RWPE1 (cell line): ENCODE measurements around the gene CEACAM16.

Source experiments
- CTCF ChIA-PET: fragments of 350-600 bp; sonication (Branson Sonifier 250); formaldehyde crosslinking; extraction: SDS; loops from one replicate; lab custom pipeline; 2021; lab: Yijun Ruan, JAX
- POLR2A ChIA-PET: fragments of 400-600 bp; formaldehyde crosslinking; extraction: SDS; loops from one replicate; lab custom pipeline; 2020; ENCODE audit warnings: antibody characterized with exemption; ENCODE audit not compliant: low non-redundant PET; lab: Yijun Ruan, JAX
- DNase-seq: peaks from one replicate; pipeline ENCODE4 v3.0.0; 2012; ENCODE audit warnings: low spot score
- H3K27ac ChIP-seq: fragments of 450-650 bp; 2 replicates; pipeline ENCODE4 v1.5.1; 2017
- CTCF ChIP-seq: fragments of 450-650 bp; conservative IDR thresholded peaks from 2 replicates; pipeline ENCODE4 v1.5.1; 2017; ENCODE audit warnings: low read depth, mild to moderate bottlenecking

Gene CEACAM16

GRCh38 chr19:44673510-44673909, 25.4 kb upstream of the CEACAM16 start:
- ChIA-PET CTCF (interaction anchor here (0.5 to 0.7 kb wide), 3 partner anchors 8 to 182 kb away, joined by 3 to 4 read pairs (median 3); no protein-coding TSS in a partner anchor), POLR2A (no interaction called here)
- DNase-seq: no peak
- TF ChIP-seq CTCF: no peak
- H3K27ac ChIP-seq: no peak overlapping the region

DNA sequence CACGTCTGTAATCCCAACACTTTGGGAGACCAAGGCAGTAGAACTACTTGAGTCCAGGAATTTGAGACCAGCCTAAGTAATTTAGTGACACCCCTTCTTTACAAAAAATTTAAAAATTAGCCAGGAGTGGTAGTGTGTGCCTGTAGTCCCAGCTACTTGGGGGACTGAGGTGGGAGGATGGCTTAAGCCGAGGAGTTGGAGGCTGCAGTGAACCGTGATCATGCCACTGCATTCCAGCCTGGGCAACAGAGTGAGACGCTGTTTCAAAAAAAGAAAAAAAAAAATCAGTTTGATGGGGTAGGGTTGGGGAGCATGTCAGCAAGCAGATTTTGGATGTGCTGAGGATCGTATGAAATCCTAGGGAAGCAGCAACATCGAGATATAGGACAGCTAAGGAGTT, 23.4 kb upstream of the CEACAM16 start:
- ChIA-PET CTCF (interaction anchor here (0.7 kb wide), 1 partner anchor 50 kb away, joined by 3 read pairs; no protein-coding TSS in a partner anchor), POLR2A (no interaction called here)
- no peak for DNase-seq
- no peak for TF ChIP-seq CTCF
- H3K27ac ChIP-seq: no peak overlapping the region

- POLR2A ChIA-PET: no interaction called here
- CTCF ChIA-PET: interaction anchor here (0.7 to 1.1 kb wide), 2 partner anchors 12 to 23 kb away, joined by 3 to 4 read pairs; no protein-coding TSS in a partner anchor
- peak; percentile 55 for DNase-seq
- H3K27ac ChIP-seq: no peak overlapping the region; the same call in 1 of the 2 replicates
- TF ChIP-seq CTCF: no peak
Observed at GRCh38 chr19:44677019-44677811, 21.7 kb upstream of the CEACAM16 start.

DNA sequence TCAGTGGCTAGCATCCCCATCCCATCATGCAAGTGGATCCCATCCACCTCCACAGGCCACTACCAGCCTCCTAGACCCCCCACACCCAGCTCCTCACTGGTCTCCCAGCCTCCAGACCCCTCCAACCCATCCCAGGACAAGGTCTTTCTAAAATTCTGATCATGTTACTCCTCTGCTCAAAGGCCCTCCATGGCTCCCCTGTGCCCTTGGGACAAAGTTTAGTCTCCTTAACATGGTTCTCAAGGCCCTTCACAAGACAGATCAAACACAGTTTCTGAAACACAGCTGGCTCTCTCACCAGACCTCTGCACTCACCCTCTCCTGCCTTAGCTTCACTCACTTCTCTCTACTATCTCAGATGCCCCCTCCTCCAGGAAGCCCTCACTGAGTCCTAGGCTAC, 18.4 kb upstream of the CEACAM16 start:
- DNase-seq: no peak
- ChIA-PET CTCF (interaction anchor here (1.8 kb wide), 1 partner anchor 8 kb away, joined by 4 read pairs; no protein-coding TSS in a partner anchor), POLR2A (no interaction called here)
- no peak for TF ChIP-seq CTCF
- peak overlapping the region; percentile 47 for H3K27ac ChIP-seq

DNA sequence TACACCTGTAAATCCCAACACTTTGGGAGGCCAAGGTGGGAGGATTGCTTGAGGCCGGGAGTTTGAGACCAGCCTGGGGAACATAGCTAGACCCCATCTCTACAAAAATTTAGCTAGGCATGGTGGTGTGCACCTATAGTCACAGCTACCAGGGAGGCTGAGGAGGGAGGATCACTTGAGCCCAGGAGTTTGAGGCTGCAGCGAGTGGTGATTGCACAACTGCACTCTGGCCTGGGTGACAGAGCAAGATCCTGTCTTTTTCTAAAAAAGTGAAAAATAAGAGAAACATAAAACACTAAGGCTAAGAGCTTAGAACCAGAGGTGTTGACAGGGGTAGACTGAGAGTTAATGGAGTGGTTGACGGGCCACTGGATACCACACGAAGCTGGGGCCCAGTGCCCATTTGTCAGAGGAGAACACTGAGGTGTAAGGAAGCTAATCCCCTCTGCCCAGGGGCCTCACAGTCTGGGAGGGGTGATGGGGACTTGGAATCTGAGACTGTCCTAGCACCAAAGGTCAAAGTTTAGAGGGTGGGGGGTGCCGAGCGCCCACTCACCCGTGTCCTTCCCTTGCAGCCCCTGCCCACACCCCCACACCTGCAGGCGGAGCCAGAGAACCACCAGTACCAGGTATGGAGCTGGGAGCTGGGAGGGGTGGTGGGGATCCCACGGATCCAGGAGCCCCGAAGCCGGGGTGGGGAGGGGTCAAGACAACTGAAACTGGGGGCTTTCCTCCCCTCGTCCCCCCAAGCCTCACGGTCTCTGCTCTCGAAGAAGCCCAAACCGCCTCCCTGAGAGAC, 16.8 kb upstream of the CEACAM16 start:
- TF ChIP-seq CTCF: no peak
- ChIA-PET POLR2A (no interaction called here), CTCF (interaction anchor here (0.6 to 0.8 kb wide), 2 partner anchors 9 to 112 kb away, joined by 3 to 4 read pairs; no protein-coding TSS in a partner anchor)
- no peak overlapping the region for H3K27ac ChIP-seq
- DNase-seq: no peak

GRCh38 chr19:44682807-44683206, 16.1 kb upstream of the CEACAM16 start:
- no peak overlapping the region for H3K27ac ChIP-seq
- DNase-seq: no peak
- POLR2A ChIA-PET: no interaction called here
- CTCF ChIA-PET: no interaction called here
- TF ChIP-seq CTCF: no peak
